CD14-positive monocyte (primary cell): Measurements from ENCODE around the gene NAA10. TPM values are rescaled to one million over a fixed set of nuclear protein-coding genes. Genes with fewer than 3 reads are reported as not detected.

Source experiments
- DNase-seq, 3 donors: peaks; one replicate each; pipeline ENCODE4 v3.0.0-alpha.2; 2011 to 2022
- H2AFZ ChIP-seq: 2 replicates; pipeline ENCODE4 v1.6.0; 2012; ENCODE audit warnings: mild to moderate bottlenecking, low read depth, low read length, inconsistent platforms; ENCODE audit not compliant: insufficient read depth, poor library complexity, severe bottlenecking
- H3K27ac ChIP-seq, 2 donors: 1 replicate in 1 of 2; 2 replicates in 1 of 2; pipeline ENCODE4 v1.5.1; 2012 to 2013; ENCODE audit warnings: low read length in 2 of 2, control low read depth in 1 of 2, inconsistent platforms in 1 of 2, low read depth in 1 of 2, mild to moderate bottlenecking in 1 of 2
- H3K27me3 ChIP-seq, 2 donors: one replicate each; pipeline versions ENCODE4 v1.6.0 to v1.6.1; 2011 to 2013; ENCODE audit warnings: low read length in 2 of 2; ENCODE audit not compliant: control insufficient read depth in 2 of 2, insufficient read depth in 2 of 2
- H3K36me3 ChIP-seq, 2 donors: replicated peaks in 1 of 2; 1 replicate in 1 of 2; 2 replicates in 1 of 2; pipeline versions ENCODE4 v1.5.1 to v1.6.1; 2012 to 2013; ENCODE audit warnings: low read length in 2 of 2, control low read depth in 1 of 2, inconsistent platforms in 1 of 2, mild to moderate bottlenecking in 1 of 2; ENCODE audit not compliant: insufficient read depth in 2 of 2, control insufficient read depth in 1 of 2
- H3K4me1 ChIP-seq, 2 donors: 1 replicate in 1 of 2; 2 replicates in 1 of 2; pipeline versions ENCODE4 v1.5.1 to v1.6.1; 2012 to 2013; ENCODE audit warnings: low read length in 2 of 2, control low read depth in 1 of 2, inconsistent platforms in 1 of 2, mild to moderate bottlenecking in 1 of 2, moderate library complexity in 1 of 2; ENCODE audit not compliant: insufficient read depth in 2 of 2, control insufficient read depth in 1 of 2
- H3K4me2 ChIP-seq: replicated peaks from 2 replicates; pipeline ENCODE3; 2012; ENCODE audit warnings: low read length, moderate library complexity, mild to moderate bottlenecking; ENCODE audit not compliant: poor library complexity, severe bottlenecking; ENCODE audit errors: extremely low read depth
- H3K4me3 ChIP-seq, 3 experiments: fragments of 200-600 bp in 1 of 3; sonication (generic) in 1 of 3; replicated peaks in 1 of 3; 1 replicate in 2 of 3; 2 replicates in 1 of 3; pipeline ENCODE4 v1.5.1; 2011 to 2013; ENCODE audit warnings: low read length in 3 of 3, mild to moderate bottlenecking in 3 of 3, control low read depth in 2 of 3, low read depth in 2 of 3, inconsistent platforms in 1 of 3, moderate library complexity in 1 of 3
- H3K79me2 ChIP-seq: 2 replicates; pipeline ENCODE4 v1.6.0; 2012; ENCODE audit warnings: mild to moderate bottlenecking, control low read depth, inconsistent platforms, low read length, moderate library complexity; ENCODE audit not compliant: insufficient read depth
- H3K9ac ChIP-seq: 2 replicates; pipeline ENCODE4 v1.6.0; 2017; ENCODE audit warnings: low read length, mild to moderate bottlenecking; ENCODE audit not compliant: insufficient read depth, poor library complexity, severe bottlenecking
- H3K9me3 ChIP-seq, 2 donors: replicated peaks in 1 of 2; 1 replicate in 1 of 2; 2 replicates in 1 of 2; pipeline versions ENCODE4 v1.5.1 to v1.6.1; 2012 to 2013; ENCODE audit warnings: low read length in 2 of 2, control low read depth in 1 of 2; ENCODE audit not compliant: control insufficient read depth in 1 of 2, insufficient read depth in 1 of 2
- H4K20me1 ChIP-seq: 2 replicates; pipeline ENCODE4 v1.6.0; 2012; ENCODE audit warnings: mild to moderate bottlenecking, low read length, control low read depth, moderate library complexity; ENCODE audit not compliant: insufficient read depth
- H3K27ac Mint-ChIP-seq, 7 donors: one replicate each; pipeline ENCODE4 v1.8.0; 2020; ENCODE audit warnings: mild to moderate bottlenecking in 7 of 7, mixed read lengths in 7 of 7, moderate library complexity in 6 of 7, inconsistent platforms in 2 of 7
- H3K27me3 Mint-ChIP-seq, 3 donors: one replicate each; pipeline ENCODE4 v1.8.0; 2021 to 2022; ENCODE audit warnings: low read depth in 3 of 3, mild to moderate bottlenecking in 3 of 3, mixed read lengths in 3 of 3, moderate library complexity in 3 of 3, inconsistent platforms in 1 of 3
- H3K36me3 Mint-ChIP-seq, 2 donors: one replicate each; pipeline ENCODE4 v1.8.0; 2020; ENCODE audit warnings: mixed read lengths in 2 of 2, inconsistent platforms in 1 of 2, mild to moderate bottlenecking in 1 of 2
- H3K4me1 Mint-ChIP-seq: one replicate; pipeline ENCODE4 v1.8.0; 2020; ENCODE audit warnings: mild to moderate bottlenecking, mixed read lengths
- H3K4me3 Mint-ChIP-seq, 2 donors: one replicate each; pipeline ENCODE4 v1.8.0; 2020; ENCODE audit warnings: mild to moderate bottlenecking in 2 of 2, mixed read lengths in 2 of 2, moderate library complexity in 1 of 2
- H3K9me3 Mint-ChIP-seq, 7 donors: one replicate each; pipeline ENCODE4 v1.8.0; 2020 to 2022; ENCODE audit warnings: mixed read lengths in 7 of 7, mild to moderate bottlenecking in 6 of 7, moderate library complexity in 6 of 7, inconsistent platforms in 2 of 7
- WGBS: methylation state at CpG from one replicate; pipeline ENCODE4 v1.1.5; 2013; ENCODE audit warnings: missing lambda C conversion rate; ENCODE audit not compliant: insufficient coverage; 5-methylcytosine and 5-hydroxymethylcytosine counted together
- intact Hi-C, 2 donors: fragments of 100-400 bp; cut with micrococcal nuclease; formaldehyde crosslinking; loops; one replicate each; pipeline versions ENCODE4 v1.15.0 to v1.15.1; 2023
- polyA plus RNA-seq, 3 donors: library from polyadenylated mRNA; depleted of rRNA in 1 of 3; unstranded in 2 of 3; stranded (reverse) in 1 of 3; fragments of 300-500 nt in 2 of 3; fragments of >200 nt in 1 of 3; fragmentation: Illumina TruSeq in 2 of 3; gene quantifications; 1 replicate in 2 of 3; 2 replicates in 1 of 3; pipeline ENCODE4 v1.2.3, GENCODE V29; 2012 to 2021
- TF ChIP-seq, protein P1 (sequence below): fragments of 200-600 bp; IDR thresholded peaks from one replicate; pipeline ENCODE4 v1.8.0; 2022; ENCODE audit warnings: antibody characterized with exemption, mild to moderate bottlenecking

The NAA10 gene
- polyA plus RNA-seq, 3 donors, result 46.7 to 109 (median 47.9) TPM

DNA sequence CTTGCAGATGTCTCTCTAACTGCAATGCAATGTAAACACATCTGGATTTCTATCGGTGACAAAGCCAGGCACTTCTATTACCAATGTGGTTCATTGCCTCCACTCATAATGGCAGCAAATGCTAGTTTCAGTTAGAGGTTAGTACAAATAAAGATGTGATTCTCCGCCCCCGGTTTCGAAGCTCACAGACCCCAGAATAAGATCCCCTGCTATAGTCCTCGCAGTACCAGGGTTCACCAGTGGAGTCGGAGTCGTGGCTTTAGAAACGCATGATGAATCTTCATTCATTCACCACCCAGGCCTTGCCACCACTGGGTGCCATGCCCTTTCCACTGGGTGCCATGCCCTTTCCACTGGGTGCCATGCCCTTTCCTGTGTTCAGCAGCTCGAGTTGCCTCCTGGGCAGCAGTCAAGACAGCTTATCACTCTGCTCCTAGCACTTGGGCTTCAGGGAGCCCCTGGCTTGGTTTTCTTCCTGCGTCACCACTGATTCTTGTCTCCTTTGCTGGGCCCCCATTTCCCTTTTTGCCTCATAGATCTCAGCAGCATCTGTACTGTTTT is 3.5 kb upstream of the NAA10 start:
- DNase-seq, result no peak
- Mint-ChIP-seq H3K36me3 (peaks cover 14 to 27% of the 10 kb centered on the region in 2 donors), H3K9me3 (peaks cover 0 to 14% (median 2%) of the 10 kb centered on the region in 7 donors), H3K4me1 (peaks cover 32% of the 10 kb centered on the region), H3K4me3 (no peak overlapping the region), H3K27me3 (peaks cover 0 to 58% (median 1%) of the 10 kb centered on the region in 3 donors), H3K27ac (peak overlapping the region in 1 of 7 donors; percentile 68)
- intact Hi-C loops, result no loop called here
- Histone ChIP-seq H3K36me3 (peaks cover 16 to 23% of the 10 kb centered on the region in 2 donors), H3K4me1 (peaks cover 33 to 35% of the 10 kb centered on the region in 2 donors), H3K9me3 (no peaks in the 10 kb centered on the region), H3K4me3 (no peak overlapping the region), H3K27ac (no peak overlapping the region), H3K79me2 (peaks cover 24% of the 10 kb centered on the region), H3K4me2 (no peak overlapping the region), H4K20me1 (peaks cover 66% of the 10 kb centered on the region), H3K27me3 (peaks cover 0 to 3% of the 10 kb centered on the region in 2 donors), H2AFZ (no peak overlapping the region), H3K9ac (no peak overlapping the region)
- WGBS, result 80% methylated on average over 2 of the region's 10 CpGs
- TF ChIP-seq, protein P1, sequence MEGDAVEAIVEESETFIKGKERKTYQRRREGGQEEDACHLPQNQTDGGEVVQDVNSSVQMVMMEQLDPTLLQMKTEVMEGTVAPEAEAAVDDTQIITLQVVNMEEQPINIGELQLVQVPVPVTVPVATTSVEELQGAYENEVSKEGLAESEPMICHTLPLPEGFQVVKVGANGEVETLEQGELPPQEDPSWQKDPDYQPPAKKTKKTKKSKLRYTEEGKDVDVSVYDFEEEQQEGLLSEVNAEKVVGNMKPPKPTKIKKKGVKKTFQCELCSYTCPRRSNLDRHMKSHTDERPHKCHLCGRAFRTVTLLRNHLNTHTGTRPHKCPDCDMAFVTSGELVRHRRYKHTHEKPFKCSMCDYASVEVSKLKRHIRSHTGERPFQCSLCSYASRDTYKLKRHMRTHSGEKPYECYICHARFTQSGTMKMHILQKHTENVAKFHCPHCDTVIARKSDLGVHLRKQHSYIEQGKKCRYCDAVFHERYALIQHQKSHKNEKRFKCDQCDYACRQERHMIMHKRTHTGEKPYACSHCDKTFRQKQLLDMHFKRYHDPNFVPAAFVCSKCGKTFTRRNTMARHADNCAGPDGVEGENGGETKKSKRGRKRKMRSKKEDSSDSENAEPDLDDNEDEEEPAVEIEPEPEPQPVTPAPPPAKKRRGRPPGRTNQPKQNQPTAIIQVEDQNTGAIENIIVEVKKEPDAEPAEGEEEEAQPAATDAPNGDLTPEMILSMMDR, result no peak

- Histone ChIP-seq H3K27me3 (peaks cover 0 to 3% of the 10 kb centered on the region in 2 donors), H3K4me3 (no peak overlapping the region), H3K27ac (no peak overlapping the region), H2AFZ (no peak overlapping the region), H3K79me2 (peaks cover 24% of the 10 kb centered on the region), H3K4me2 (no peak overlapping the region), H3K36me3 (peaks cover 21 to 33% of the 10 kb centered on the region in 2 donors), H3K4me1 (peaks cover 21 to 23% of the 10 kb centered on the region in 2 donors), H4K20me1 (peaks cover 69% of the 10 kb centered on the region), H3K9me3 (no peaks in the 10 kb centered on the region), H3K9ac (no peak overlapping the region)
- H3K36me3 Mint-ChIP-seq, result peaks cover 16 to 30% of the 10 kb centered on the region in 2 donors
- H3K4me3 Mint-ChIP-seq, result no peak overlapping the region
- intact Hi-C loops, result no loop called here
- H3K4me1 Mint-ChIP-seq, result peaks cover 26% of the 10 kb centered on the region
- peaks cover 0 to 14% (median 2%) of the 10 kb centered on the region in 7 donors for H3K9me3 Mint-ChIP-seq
- TF ChIP-seq, protein P1, result no peak
- DNase-seq, result no peak
- WGBS, result no CpG with 5 or more reads among the region's 3 CpGs
- no peak overlapping the region for H3K27ac Mint-ChIP-seq
- peaks cover 0 to 57% (median 1%) of the 10 kb centered on the region in 3 donors for H3K27me3 Mint-ChIP-seq
These were observed 2.2 kb upstream of the NAA10 start for GRCh38 chrX:153937056-153937455.
